Hematopoietic multipotent progenitor cell treated with erythropoietin and hydrocortisone succinate and interleukin-3 and kit ligand, for 15 days (in vitro differentiated cells): ENCODE results near the gene EEPD1.
"Not testable (repeated sequence)": the region's sequence is repeated elsewhere in the genome, so short reads cannot be mapped to it uniquely, and the experiment has no call there.

ENCODE experiments used
- DNase-seq: peaks from one replicate; pipeline ENCODE4 v3.0.0-alpha.2; 2015; ENCODE audit warnings: low spot score

The EEPD1 gene

GRCh38 chr7:36317276-36317675, 164.2 kb downstream of the EEPD1 start:
- no peak for DNase-seq

GRCh38 chr7:36318116-36318515, 165.1 kb downstream of the EEPD1 start:
- DNase-seq, result no peak

- not testable (repeated sequence) for DNase-seq
Measured at GRCh38 chr7:36321284-36321683, 168.2 kb downstream of the EEPD1 start.

GRCh38 chr7:36336390-36336789, 183.3 kb downstream of the EEPD1 start:
- DNase-seq, result peak; percentile 31

GRCh38 chr7:36338256-36338655, 185.2 kb downstream of the EEPD1 start:
- no peak for DNase-seq

- DNase-seq, result no peak
Measured at GRCh38 chr7:36343548-36343947, 190.5 kb downstream of the EEPD1 start.

- no peak for DNase-seq
Measured at GRCh38 chr7:36344622-36345021, 191.6 kb downstream of the EEPD1 start.

- DNase-seq, result no peak
Measured at GRCh38 chr7:36346260-36346831, 193.3 kb downstream of the EEPD1 start.

GRCh38 chr7:36348256-36348655, 195.2 kb downstream of the EEPD1 start:
- DNase-seq, result no peak

GRCh38 chr7:36348771-36349170, 195.7 kb downstream of the EEPD1 start:
- no peak for DNase-seq

GRCh38 chr7:36349626-36350025, 196.6 kb downstream of the EEPD1 start:
- no peak for DNase-seq
